NCI-H128 (cell line): ENCODE measurements around the gene RGMA.

Experiments
- DNase-seq: peaks from one replicate; lab custom pipeline; 2025; ENCODE audit not compliant: unreplicated experiment; lab: John Stamatoyannopoulos, UW

The RGMA gene

DNA sequence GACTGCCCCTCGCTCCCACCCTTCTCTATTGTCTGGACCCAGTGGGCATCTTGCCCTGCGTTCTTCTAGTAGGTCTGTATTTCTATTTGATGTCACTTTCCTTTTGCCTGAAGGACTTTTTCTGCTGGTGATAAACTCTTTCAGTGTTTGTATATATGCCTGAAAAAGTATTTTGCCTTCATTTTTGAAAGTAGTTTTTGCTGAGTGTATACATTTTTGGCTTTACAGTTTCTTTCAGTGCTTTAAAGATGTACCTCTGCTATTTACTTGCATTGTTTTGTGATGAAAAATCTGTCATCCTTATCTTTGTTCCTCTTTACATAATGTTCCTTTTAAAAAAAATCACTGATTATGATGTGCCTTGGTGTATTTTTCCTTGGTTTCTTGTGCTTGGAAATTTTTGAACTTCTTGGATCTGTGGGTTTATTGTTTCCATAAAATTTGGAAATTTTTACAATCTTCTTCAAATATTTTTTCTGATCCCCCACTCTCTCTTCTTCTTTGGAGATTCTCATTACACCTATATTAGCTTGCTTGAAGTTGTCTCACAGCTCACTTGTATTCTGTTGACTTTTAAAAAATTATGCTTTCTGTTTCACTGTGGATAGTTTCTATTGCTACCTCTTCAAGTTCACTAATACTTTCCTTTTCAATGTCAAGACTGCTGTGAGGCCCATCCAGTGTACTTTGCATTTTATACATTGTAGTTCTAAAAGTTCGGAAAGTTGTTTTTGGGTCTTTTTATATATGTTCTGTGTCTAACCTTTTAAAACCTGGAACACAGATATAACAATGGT lies 67.8 kb downstream of the RGMA start:
- DNase-seq = no peak

DNA sequence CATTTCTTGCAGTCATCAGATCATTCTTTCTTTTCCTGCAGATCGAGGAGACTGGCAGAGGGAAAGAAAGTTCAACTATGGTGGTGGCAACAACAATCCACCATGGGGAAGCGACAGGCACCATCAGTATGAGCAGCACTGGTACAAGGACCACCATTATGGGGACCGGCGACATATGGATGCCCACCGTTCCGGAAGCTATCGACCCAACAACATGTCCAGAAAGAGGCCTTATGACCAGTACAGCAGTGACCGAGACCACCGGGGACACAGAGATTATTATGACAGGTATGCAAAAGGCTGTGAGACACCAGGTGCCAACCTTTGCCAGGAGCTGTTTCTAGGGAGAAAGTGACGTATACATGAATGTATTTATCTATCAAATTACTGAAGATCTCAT lies 69.0 kb downstream of the RGMA start:
- no peak for DNase-seq

DNA sequence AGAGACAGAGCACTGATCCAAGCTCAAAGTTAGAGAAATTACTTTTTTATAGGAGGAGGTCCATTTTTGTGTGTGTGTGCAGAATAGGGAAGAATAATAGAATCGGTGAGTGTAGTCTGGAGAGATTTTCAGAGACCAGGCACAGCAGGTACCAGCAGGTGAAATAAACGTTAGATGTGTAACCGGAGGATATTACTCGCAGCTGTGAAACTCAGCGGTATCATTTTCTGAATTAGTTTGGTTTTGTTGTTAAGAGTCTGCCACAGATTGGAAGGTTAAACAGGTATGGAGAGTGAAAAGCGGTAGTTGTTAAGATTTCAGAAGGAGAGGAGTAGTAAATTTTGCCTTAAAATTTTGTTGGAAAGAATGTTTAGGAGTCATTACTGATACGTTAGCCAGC lies 69.9 kb downstream of the RGMA start:
- DNase-seq = no peak

DNA sequence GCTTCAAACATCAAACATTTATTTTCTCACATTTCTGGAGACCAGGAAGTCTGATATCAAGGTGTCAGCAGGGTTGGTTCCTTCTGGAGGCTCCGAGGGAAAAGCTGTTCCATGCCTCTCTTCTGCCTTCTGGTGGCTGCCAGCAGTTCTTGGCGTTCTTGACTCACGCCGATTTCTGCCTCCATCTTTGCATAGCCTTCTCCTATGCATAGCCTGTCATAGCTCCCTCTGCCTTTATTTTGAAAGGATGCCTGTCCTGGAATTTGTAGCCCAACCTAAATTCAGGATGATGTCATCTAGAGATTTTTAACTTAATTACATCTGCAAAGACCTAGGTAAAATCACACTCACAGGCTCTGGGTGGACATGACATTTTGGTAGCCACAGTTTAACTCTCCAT lies 70.4 kb downstream of the RGMA start:
- DNase-seq = no peak

DNA sequence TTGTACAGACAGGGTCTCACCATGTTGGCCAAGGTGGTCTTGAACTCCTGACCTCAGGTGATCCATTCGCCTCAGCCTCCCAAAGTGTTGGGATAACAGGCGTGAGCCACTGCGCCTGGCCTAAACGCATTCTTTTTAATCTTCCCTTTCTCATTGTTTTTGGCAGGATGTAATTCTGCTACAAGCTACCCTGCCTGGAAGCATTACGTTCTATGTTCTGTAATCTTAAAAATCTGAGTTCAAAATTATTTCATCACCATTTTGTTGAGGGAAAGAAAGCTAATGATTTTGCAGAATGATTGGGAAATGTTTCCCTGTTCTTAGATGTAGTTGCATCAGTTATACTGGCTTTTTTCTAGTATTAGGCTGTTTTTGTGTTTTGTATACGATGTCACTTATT lies 71.5 kb downstream of the RGMA start:
- no peak for DNase-seq

GRCh38 chr15:93012786-93013185 lies 76.2 kb downstream of the RGMA start:
- DNase-seq = no peak

- DNase-seq = no peak
Measured at GRCh38 chr15:93007994-93008393, 81.0 kb downstream of the RGMA start.

GRCh38 chr15:93005133-93005532 lies 83.9 kb downstream of the RGMA start:
- DNase-seq = no peak

DNA sequence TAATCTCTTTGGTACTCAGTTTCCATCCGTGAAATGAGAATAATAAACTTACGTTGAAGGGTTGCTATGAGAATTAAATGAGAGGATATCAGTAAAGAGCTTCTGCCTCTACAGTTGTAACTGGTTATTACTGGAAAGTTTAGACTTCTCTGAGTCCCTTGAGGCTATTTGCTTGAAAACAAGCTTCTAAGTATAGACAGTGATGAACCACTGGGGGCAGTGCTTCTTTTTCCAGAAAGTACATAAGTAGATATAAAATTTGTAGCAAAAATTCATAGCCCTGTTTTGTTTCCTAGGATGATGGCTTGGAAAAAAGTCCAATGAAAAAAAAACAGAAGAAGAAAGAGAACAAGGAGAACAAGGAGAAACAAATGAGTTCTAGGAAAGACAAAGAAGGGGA lies 87.1 kb downstream of the RGMA start:
- no peak for DNase-seq

GRCh38 chr15:93001156-93001555 lies 87.9 kb downstream of the RGMA start:
- no peak for DNase-seq

GRCh38 chr15:92997821-92998220 lies 91.2 kb downstream of the RGMA start:
- DNase-seq = no peak

DNA sequence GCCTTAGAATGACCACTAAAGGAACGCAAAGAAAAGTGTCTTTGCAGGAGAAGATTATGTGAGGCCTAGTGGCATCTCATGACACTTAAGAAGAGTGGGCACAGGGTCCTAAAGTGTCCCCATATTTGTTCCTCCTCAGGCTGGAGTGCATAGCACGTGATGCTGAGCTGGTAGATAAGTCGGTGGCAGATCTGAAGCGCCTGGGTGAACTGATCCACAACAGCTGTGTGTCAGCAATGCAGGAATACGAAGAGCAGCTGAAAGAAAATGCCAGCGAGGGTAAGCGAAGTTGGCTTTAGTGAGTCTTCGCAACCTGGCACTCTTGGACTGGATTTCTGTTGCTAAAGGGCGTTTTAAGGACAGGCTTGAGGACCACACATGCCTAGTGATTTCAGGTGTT lies 96.3 kb downstream of the RGMA start:
- no peak for DNase-seq

DNA sequence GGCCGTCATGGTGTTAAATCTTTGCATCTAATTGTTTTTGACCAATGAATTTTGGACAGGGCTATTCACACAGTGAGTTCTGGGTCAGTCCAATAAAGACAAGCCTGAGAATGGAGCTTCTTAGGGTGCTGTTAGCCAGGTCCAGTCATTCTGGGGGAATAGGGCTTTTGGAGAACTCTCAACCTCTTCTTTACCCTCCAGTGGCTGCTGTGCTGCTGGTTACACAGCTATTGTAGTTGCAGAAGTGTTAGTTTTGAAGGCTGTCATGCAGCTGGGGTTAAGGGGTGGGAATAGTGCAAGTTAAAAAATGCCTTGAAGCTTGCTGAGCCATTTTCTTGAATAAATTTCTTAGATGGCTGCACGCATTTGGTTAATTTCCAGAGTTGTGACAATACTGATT lies 99.0 kb downstream of the RGMA start:
- no peak for DNase-seq

DNA sequence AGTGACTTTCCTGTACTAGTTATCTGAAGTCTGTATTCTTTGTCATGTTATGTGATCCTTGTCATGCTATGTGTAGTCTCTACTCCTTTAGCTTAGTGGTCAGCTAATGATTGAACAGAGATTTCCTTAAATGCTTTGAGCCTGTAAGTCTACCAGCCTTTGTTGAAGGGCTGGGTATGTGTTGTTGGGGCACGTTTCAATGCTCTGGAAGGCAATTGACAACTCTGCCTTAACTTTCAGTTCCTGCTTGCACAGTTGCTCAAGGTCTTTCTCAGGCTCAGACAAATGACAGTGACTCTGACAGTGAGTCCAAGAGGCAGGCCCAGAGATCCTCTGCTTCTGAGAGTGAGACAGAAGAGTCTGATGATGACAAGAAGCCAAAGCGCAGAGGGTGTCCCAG lies 99.5 kb downstream of the RGMA start:
- DNase-seq = no peak
